Measurements from ENCODE around the gene LYAR. TPM values are rescaled to one million over a fixed set of nuclear protein-coding genes. Genes with fewer than 3 reads are reported as not detected.
"Not testable (repeated sequence)": the region's sequence is repeated elsewhere in the genome, so short reads cannot be mapped to it uniquely, and the experiment has no call there.

Gene LYAR
- polyA plus RNA-seq, 3 donors from 2014 or later: 48.8 to 60.7 (median 54.6) TPM

DNA sequence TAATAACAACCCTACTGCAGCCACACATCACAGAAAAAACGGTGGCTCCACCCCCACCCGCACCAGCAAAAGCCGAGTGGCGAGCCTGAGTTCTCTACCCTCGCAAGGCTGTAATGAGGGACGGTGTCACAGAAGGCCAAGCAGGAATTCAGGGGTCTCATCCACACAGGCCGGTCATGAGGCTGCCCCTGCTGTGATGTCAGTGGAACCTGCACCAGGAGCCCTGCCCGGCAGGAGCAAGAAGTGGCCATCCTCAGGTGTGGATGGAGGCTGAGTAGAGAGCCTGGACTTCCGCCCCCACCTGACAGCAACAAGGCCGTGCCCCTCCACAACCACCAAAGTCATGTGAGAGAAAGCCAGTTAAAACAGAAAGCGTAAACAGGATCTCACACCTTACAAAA lies 20.6 kb downstream of the LYAR start:
- Mint-ChIP-seq H3K9me3 (no peaks in the 10 kb centered on the region), H3K36me3 (peaks cover 25 to 40% (median 27%) of the 10 kb centered on the region in 3 donors), H3K27me3 (ENCODE audit: low read depth in 3 of 3) (peaks cover 5 to 21% (median 16%) of the 10 kb centered on the region in 3 donors), H3K27ac (peak overlapping the region; percentile 96 to 99 (median 97)), H3K4me3 (peak overlapping the region; percentile 74 to 87 (median 83)), H3K4me1 (peaks cover 65 to 71% of the 10 kb centered on the region in 2 donors)
- peak; percentile 82 to 86 (median 83) for DNase-seq

GRCh38 chr4:4268776-4269175 lies 21.2 kb downstream of the LYAR start:
- peak overlapping the region; percentile 96 to 99 (median 97) for H3K27ac Mint-ChIP-seq
- peak overlapping the region; percentile 74 to 87 (median 83) for H3K4me3 Mint-ChIP-seq
- H3K36me3 Mint-ChIP-seq: peaks cover 22 to 37% (median 24%) of the 10 kb centered on the region in 3 donors
- no peak for DNase-seq
- H3K9me3 Mint-ChIP-seq: no peaks in the 10 kb centered on the region
- H3K27me3 Mint-ChIP-seq (ENCODE audit: low read depth in 3 of 3): peaks cover 5 to 21% (median 16%) of the 10 kb centered on the region in 3 donors
- peaks cover 63 to 74% of the 10 kb centered on the region in 2 donors for H3K4me1 Mint-ChIP-seq

DNA sequence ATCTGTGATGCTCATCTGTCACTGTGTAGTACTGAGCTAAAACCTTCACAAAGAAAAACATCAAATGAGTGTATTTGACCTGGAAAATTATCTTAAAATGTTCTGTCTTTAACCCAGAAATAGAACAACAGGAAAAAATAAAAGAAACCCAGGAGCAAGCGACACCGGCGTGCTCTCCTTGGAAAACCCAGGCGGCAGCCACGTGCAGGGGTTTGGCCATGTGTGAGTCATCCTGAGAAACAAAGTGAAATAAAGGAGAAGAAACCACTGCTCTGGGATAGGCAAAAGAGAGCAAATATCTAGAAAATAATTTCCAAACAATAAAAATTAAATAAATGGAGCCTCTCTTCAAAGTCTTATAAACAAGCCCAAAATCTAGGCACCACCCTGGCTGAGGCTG lies 22.0 kb downstream of the LYAR start:
- peaks cover 16 to 29% (median 23%) of the 10 kb centered on the region in 3 donors for H3K36me3 Mint-ChIP-seq
- H3K4me3 Mint-ChIP-seq: peak overlapping the region; percentile 31 to 80 (median 65)
- H3K9me3 Mint-ChIP-seq: no peaks in the 10 kb centered on the region
- H3K27ac Mint-ChIP-seq: peak overlapping the region; percentile 96 to 99 (median 97)
- no peak for DNase-seq
- peaks cover 5 to 21% (median 18%) of the 10 kb centered on the region in 3 donors for H3K27me3 Mint-ChIP-seq (ENCODE audit: low read depth in 3 of 3)
- H3K4me1 Mint-ChIP-seq: peaks cover 63 to 79% of the 10 kb centered on the region in 2 donors

DNA sequence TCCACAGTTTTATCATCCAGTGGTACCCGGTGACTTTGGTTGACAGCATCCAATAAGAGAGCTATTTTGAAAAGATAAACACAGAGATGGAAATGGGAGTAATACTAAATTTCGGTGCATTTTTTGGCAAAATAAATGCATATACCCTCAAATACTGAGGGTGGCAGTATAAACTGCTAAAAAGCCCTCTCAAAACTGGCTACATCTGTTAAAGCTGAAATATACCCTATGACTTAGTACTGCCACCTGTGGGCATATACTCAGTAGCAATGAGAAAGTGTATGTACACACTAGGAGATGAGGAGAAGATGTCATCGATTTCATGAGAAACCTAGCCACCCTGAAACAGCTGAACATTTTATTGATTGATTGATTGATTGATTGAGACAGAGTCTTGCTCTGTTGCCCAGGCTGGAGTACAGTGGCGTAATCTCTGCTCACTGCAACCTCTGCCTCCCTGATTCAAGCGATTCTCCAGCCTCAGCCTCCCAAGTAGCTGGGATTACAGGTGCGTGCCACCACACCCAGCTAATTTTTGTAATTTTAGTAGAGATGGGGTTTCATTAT lies 29.7 kb downstream of the LYAR start:
- DNase-seq: peak; percentile 63 to 74 (median 67)
- Mint-ChIP-seq H3K4me3 (peak overlapping the region in 1 of 5 donors; percentile 17), H3K4me1 (peaks cover 13 to 38% of the 10 kb centered on the region in 2 donors), H3K27me3 (ENCODE audit: low read depth in 3 of 3) (peaks cover 2 to 4% (median 3%) of the 10 kb centered on the region in 3 donors), H3K27ac (peak overlapping the region in 5 of 6 donors; percentile 58 to 83 (median 77)), H3K36me3 (no peaks in the 10 kb centered on the region), H3K9me3 (peaks cover 0 to 2% (median 0%) of the 10 kb centered on the region in 6 donors)

DNA sequence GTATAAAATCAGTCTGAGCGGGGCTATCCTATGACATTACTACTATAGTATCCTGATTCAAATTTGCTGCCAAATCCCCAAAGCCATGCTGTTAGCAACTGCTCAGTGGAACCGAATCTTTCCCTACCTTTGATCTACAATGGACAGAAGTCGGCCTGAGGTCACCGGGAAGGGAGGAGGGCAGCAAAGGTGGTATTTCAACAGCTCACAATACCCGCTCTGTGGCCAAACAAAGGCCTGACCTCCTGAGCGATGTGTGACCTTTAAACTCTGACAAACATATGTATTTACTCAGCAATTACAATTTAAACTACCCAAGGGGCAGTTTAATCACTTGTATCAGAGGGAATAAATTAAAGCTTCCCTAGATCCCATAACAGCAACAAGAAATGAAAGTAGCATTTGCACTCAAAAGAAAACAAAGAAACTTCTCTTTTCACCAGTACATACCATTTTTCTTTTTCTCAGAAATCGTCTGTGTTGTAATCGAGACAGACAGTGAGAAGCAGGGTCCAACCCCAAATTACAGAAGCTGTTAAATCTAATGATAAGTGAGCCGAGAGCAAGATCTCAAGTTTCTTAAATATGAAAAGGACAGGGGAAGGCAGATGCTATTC lies 30.4 kb downstream of the LYAR start:
- H3K4me1 Mint-ChIP-seq: peaks cover 13 to 32% of the 10 kb centered on the region in 2 donors
- no peak overlapping the region for H3K4me3 Mint-ChIP-seq
- H3K27ac Mint-ChIP-seq: peak overlapping the region in 2 of 6 donors; percentile 62 to 83
- H3K36me3 Mint-ChIP-seq: no peaks in the 10 kb centered on the region
- peaks cover 0 to 2% (median 0%) of the 10 kb centered on the region in 6 donors for H3K9me3 Mint-ChIP-seq
- DNase-seq: no peak
- H3K27me3 Mint-ChIP-seq (ENCODE audit: low read depth in 3 of 3): peaks cover 2 to 5% (median 3%) of the 10 kb centered on the region in 3 donors

GRCh38 chr4:4257705-4258104 lies 32.2 kb downstream of the LYAR start:
- H3K9me3 Mint-ChIP-seq; H3K36me3 Mint-ChIP-seq; H3K27ac Mint-ChIP-seq; H3K27me3 Mint-ChIP-seq (ENCODE audit: low read depth in 3 of 3); H3K4me3 Mint-ChIP-seq; DNase-seq: not testable (repeated sequence)
- H3K4me1 Mint-ChIP-seq: peaks cover 13 to 19% of the 10 kb centered on the region in 2 donors

DNA sequence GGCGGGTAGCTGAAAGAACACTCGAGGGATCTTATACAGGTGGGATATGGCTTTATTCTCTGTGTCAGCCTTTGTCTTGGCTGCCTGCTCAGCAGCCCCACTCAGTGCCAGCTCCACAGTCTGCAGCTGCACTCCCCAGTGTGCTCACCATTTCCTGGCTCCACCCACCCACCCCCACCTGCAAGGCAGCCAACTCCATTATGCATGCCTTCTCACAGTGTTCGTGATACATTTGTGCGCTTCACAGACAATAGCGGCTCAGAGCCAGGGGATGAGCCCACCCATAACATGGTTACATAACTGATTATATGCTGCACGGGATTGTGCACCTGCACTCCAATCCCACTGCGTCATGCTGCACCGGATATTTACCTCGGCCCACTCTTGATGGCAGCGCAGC lies 33.2 kb downstream of the LYAR start:
- H3K27me3 Mint-ChIP-seq (ENCODE audit: low read depth in 3 of 3): peaks cover 0 to 5% (median 5%) of the 10 kb centered on the region in 3 donors
- peaks cover 0 to 2% (median 0%) of the 10 kb centered on the region in 6 donors for H3K9me3 Mint-ChIP-seq
- H3K4me3 Mint-ChIP-seq: no peak overlapping the region
- no peak for DNase-seq
- peaks cover 13 to 15% of the 10 kb centered on the region in 2 donors for H3K4me1 Mint-ChIP-seq
- H3K27ac Mint-ChIP-seq: no peak overlapping the region
- H3K36me3 Mint-ChIP-seq: no peaks in the 10 kb centered on the region

DNA sequence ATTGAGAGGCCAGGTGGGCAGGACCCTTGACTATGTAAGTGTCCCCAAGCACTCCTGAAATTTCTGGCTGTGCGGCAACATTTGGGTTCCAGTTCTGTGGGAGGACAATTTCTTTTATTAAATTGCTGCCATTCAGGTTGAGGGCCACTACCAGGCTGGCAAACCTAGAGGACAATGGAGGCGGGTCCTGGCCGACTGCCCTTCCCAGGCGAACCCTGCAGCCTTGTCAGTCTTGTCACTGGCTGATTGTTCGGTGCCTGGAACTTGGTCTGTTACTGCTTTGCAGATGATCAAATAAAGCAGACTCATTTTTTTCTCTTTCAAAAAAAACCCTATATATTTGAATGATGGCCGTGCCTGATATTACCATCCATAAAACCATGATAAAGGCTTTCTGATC lies 35.3 kb downstream of the LYAR start:
- Mint-ChIP-seq H3K36me3 (no peaks in the 10 kb centered on the region), H3K27me3 (ENCODE audit: low read depth in 3 of 3) (peaks cover 0 to 8% (median 5%) of the 10 kb centered on the region in 3 donors)

GRCh38 chr4:4254199-4254598 lies 35.8 kb downstream of the LYAR start:
- Mint-ChIP-seq H3K4me3 (no peak overlapping the region), H3K27me3 (ENCODE audit: low read depth in 3 of 3) (peaks cover 0 to 8% (median 5%) of the 10 kb centered on the region in 3 donors), H3K4me1 (peaks cover under 1 to 2% of the 10 kb centered on the region in 2 donors), H3K36me3 (no peaks in the 10 kb centered on the region), H3K27ac (no peak overlapping the region), H3K9me3 (peaks cover 0 to 2% (median 0%) of the 10 kb centered on the region in 6 donors)
- DNase-seq: no peak

More for the DNA sequence above, 35.3 kb downstream of the LYAR start:
- DNase-seq: no peak
- peaks cover 0 to 2% (median 0%) of the 10 kb centered on the region in 6 donors for H3K9me3 Mint-ChIP-seq
- H3K27ac Mint-ChIP-seq: no peak overlapping the region
- no peak overlapping the region for H3K4me3 Mint-ChIP-seq
- H3K4me1 Mint-ChIP-seq: no peaks in the 10 kb centered on the region

DNA sequence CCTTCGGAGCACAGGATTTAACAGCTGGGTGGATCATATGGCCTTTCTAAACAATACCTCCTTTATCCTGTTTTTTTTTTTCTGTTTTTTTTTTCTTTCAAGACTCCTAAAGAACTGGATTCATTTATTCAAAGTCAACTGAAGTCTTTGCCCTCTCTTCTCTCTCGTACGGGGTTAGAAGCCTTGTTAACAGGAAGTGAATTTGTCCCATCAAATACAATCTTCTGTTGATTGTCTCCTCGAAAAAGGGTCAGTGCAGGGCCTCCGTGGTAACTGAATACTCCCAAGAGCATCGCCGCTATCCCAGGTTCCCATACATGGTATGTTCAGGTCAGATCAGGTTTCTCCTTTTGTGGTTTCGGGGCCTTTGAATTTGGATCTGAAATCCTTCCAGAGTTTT lies 40.1 kb downstream of the LYAR start:
- Mint-ChIP-seq H3K27ac (peak overlapping the region in 5 of 6 donors; percentile 2 to 76 (median 73)), H3K36me3 (peaks cover 0 to 7% (median 5%) of the 10 kb centered on the region in 3 donors), H3K4me3 (peak overlapping the region; percentile 5 to 57 (median 48)), H3K9me3 (no peaks in the 10 kb centered on the region), H3K27me3 (ENCODE audit: low read depth in 3 of 3) (peaks cover 5 to 11% (median 6%) of the 10 kb centered on the region in 3 donors), H3K4me1 (peaks cover 26 to 31% of the 10 kb centered on the region in 2 donors)
- DNase-seq: no peak

- not testable (repeated sequence) for DNase-seq, H3K9me3 Mint-ChIP-seq, H3K36me3 Mint-ChIP-seq
- Mint-ChIP-seq H3K4me1 (peaks cover 26 to 31% of the 10 kb centered on the region in 2 donors), H3K4me3 (peak overlapping the region in 4 of 5 donors; percentile 27 to 96 (median 81)), H3K27ac (peak overlapping the region; percentile 97 to 99 (median 98)), H3K27me3 (ENCODE audit: low read depth in 3 of 3) (peaks cover 5 to 11% (median 6%) of the 10 kb centered on the region in 3 donors)
Observed at GRCh38 chr4:4249342-4249741, 40.6 kb downstream of the LYAR start.

DNA sequence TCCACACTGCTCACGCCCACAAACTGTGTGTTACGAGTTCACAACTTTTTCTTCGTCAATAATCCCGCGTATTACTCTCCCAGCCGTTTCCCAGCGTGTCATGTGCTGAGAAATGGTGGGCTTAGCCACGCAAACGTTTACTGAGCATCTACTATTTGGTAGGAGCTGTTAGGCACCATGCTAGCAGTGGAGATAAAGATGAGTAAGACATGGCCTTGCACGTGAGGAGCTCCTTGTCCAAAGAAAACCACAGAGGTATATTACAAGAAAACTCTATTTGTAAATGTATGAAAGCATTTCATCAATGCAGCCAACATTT lies 41.1 kb downstream of the LYAR start:
- Mint-ChIP-seq H3K36me3 (peaks cover under 1 to 9% (median 8%) of the 10 kb centered on the region in 3 donors), H3K27me3 (ENCODE audit: low read depth in 3 of 3) (peaks cover 4 to 11% (median 5%) of the 10 kb centered on the region in 3 donors), H3K27ac (peak overlapping the region; percentile 97 to 99 (median 98)), H3K9me3 (no peaks in the 10 kb centered on the region), H3K4me1 (peaks cover 26 to 32% of the 10 kb centered on the region in 2 donors), H3K4me3 (peak overlapping the region; percentile 93 to 99 (median 96))
- DNase-seq: no peak

- H3K4me1 Mint-ChIP-seq: peaks cover 29 to 38% of the 10 kb centered on the region in 2 donors
- peak within 1 kb of the TSS; percentile 93 to 99 (median 96) for H3K4me3 Mint-ChIP-seq
Observed at GRCh38 chr4:4248029-4248884, 41.7 kb downstream of the LYAR start, which contains the start of gene TMEM128. TMEM128 (minus strand) TSS chr4:4248223; CDS start chr4:4248202, 21 bp downstream.

More at GRCh38 chr4:4248029-4248884, 41.7 kb downstream of the LYAR start, which contains the start of gene TMEM128:
- Mint-ChIP-seq H3K36me3 (peaks cover 6 to 15% (median 13%) of the 10 kb centered on the region in 3 donors), H3K9me3 (no peaks in the 10 kb centered on the region), H3K27me3 (ENCODE audit: low read depth in 3 of 3) (peaks cover 4 to 11% (median 5%) of the 10 kb centered on the region in 3 donors), H3K27ac (peak within 1 kb of the TSS; percentile 97 to 99 (median 98))
- peak; percentile 89 to 92 (median 90) for DNase-seq
